AG04450 (cell line): ENCODE data around the gene FLG2. TPM values are rescaled to one million over a fixed set of nuclear protein-coding genes. Genes with fewer than 3 reads are reported as not detected.

ENCODE experiments used
- CTCF ChIA-PET: fragments of 300-600, 350-600 bp; formaldehyde crosslinking; extraction: SDS; loops from one replicate; lab custom pipeline; 2022; ENCODE audit warnings: antibody characterized with exemption, inconsistent platforms; lab: Charles Lee
- POLR2A ChIA-PET: fragments of 350-600 bp; formaldehyde crosslinking; extraction: SDS; loops from one replicate; lab custom pipeline; 2021; ENCODE audit warnings: antibody characterized with exemption, inconsistent platforms; lab: Yijun Ruan, JAX
- DNase-seq: peaks from one replicate; pipeline ENCODE4 v3.0.0-alpha.2; 2011; ENCODE audit warnings: low read depth, low spot score
- H3K27ac ChIP-seq: one replicate; pipeline ENCODE4 v1.5.1; 2012; ENCODE audit warnings: low read depth, low read length, control low read depth
- H3K27me3 ChIP-seq: one replicate; pipeline ENCODE4 v1.6.0; 2012; ENCODE audit warnings: low read length; ENCODE audit not compliant: control insufficient read depth, insufficient read depth
- H3K4me3 ChIP-seq: 2 replicates; pipeline ENCODE4 v1.5.1; 2011; ENCODE audit warnings: mild to moderate bottlenecking, low read depth, low read length, control low read depth
- H3K9me3 ChIP-seq: 2 replicates; pipeline ENCODE4 v1.5.1; 2012; ENCODE audit warnings: low read length; ENCODE audit not compliant: control insufficient read depth, insufficient read depth
- polyA minus RNA-seq: library from RNA; depleted of rRNA, polyadenylated mRNA; stranded (reverse); fragments of >200 nt; gene quantifications from 2 replicates; pipeline ENCODE4 v1.2.3, GENCODE V29; 2011; rRNA and poly(A)+ RNA removed
- polyA plus RNA-seq: library from polyadenylated mRNA; depleted of rRNA; stranded (reverse); fragments of >200 nt; gene quantifications from 2 replicates; pipeline ENCODE4 v1.2.3, GENCODE V29; 2011; rRNA removed
- TF ChIP-seq, protein P1 (sequence below): IDR thresholded peaks from 2 replicates; pipeline ENCODE4 v1.5.1; 2011; ENCODE audit warnings: low read depth, low read length, control low read depth, inconsistent platforms

The FLG2 gene
- not detected in 2 replicates for polyA plus RNA-seq
- not detected in 2 replicates for polyA minus RNA-seq

- Histone ChIP-seq H3K27ac (no peak within 1 kb of the TSS), H3K4me3 (no peak within 1 kb of the TSS), H3K9me3 (peaks cover 3% of the 10 kb centered on the region; the same call in 1 of the 2 replicates), H3K27me3 (no peaks in the 10 kb centered on the region)
- no peak for DNase-seq
- TF ChIP-seq, protein P1, sequence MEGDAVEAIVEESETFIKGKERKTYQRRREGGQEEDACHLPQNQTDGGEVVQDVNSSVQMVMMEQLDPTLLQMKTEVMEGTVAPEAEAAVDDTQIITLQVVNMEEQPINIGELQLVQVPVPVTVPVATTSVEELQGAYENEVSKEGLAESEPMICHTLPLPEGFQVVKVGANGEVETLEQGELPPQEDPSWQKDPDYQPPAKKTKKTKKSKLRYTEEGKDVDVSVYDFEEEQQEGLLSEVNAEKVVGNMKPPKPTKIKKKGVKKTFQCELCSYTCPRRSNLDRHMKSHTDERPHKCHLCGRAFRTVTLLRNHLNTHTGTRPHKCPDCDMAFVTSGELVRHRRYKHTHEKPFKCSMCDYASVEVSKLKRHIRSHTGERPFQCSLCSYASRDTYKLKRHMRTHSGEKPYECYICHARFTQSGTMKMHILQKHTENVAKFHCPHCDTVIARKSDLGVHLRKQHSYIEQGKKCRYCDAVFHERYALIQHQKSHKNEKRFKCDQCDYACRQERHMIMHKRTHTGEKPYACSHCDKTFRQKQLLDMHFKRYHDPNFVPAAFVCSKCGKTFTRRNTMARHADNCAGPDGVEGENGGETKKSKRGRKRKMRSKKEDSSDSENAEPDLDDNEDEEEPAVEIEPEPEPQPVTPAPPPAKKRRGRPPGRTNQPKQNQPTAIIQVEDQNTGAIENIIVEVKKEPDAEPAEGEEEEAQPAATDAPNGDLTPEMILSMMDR: no peak
- POLR2A ChIA-PET: no interaction called here
- CTCF ChIA-PET: no interaction called here
These were observed at the start of gene FLG2 for GRCh38 chr1:152359906-152360305. Gene FLG2 (minus strand): TSS chr1:152360006. CDS start chr1:152358884, 1,122 bp downstream.

DNA sequence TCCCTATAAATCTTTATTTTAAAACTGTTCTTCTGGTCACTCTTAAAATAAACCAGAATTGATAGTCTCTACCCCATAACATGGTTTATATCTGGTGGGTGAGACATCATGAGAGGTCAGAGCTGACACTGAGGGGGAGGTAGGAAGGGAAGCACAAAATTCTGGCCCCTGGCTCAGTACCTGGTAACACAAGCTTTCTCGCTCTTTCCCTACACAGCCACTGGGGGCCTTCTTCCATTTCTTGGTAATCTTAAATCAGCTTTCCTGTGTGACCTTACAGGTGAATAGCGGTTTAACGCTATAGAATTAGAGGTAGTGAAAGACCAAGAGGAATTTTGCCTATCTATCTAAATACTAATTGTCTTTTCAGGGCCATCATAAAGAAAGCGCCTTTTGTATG lies 48.9 kb upstream of the FLG2 start:
- Histone ChIP-seq H3K9me3 (peaks cover 22% of the 10 kb centered on the region), H3K4me3 (no peak overlapping the region), H3K27ac (no peak overlapping the region), H3K27me3 (no peaks in the 10 kb centered on the region)
- no peak for DNase-seq
- TF ChIP-seq, protein P1: no peak
- ChIA-PET CTCF (no interaction called here), POLR2A (no interaction called here)

DNA sequence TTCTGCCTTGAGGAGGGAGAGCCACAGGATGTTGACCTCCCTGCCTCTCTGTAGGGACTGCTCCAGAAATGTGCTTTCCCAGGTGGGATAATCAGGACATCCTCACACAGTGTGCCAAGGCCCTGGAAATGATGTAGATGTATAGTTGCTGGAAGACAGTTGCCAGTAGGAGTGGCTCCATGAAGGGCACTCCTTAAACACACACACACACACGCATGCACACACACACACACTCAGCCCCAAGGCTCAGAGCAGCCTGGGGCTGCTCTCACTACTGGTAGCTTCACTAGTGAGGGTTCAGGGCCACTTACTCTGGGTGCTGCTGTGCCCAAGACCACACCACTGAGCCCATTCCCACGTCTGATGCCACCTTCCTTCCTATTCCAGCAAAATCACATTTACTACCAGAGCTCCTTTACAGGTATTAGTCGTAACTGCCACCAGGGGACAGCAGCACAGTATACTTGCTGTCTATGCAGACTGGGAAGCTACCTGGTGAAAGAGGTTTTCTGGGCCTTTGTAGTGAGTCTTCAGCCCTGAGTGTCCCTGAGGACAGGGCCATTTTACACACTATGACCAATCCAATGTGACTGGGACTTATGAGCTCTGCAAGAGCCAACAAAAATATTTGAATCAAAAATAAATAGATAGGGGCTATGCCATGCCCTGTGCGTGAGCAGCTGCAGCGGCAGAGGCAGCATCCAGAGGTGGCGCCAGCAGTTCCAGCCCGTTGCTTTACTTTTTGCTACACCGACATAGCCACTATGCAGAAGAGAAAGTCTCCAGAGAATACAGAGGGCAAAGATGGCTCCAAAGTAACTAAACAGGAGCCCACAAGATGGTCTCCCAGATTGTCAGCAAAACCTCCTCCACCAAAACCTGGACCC lies 39.2 kb upstream of the FLG2 start:
- peaks cover 3% of the 10 kb centered on the region; the same call in 1 of the 2 replicates for H3K9me3 ChIP-seq
- POLR2A ChIA-PET: no interaction called here
- no peak for DNase-seq
- CTCF ChIA-PET: interaction anchor here (0.9 kb wide), 1 partner anchor 60 kb away, joined by 3 read pairs; no protein-coding TSS in a partner anchor
- H3K27me3 ChIP-seq: no peaks in the 10 kb centered on the region
- H3K4me3 ChIP-seq: no peak overlapping the region
- TF ChIP-seq, protein P1: no peak
- peak overlapping the region; percentile 21 for H3K27ac ChIP-seq

- DNase-seq: no peak
- TF ChIP-seq, protein P1: no peak
- ChIA-PET CTCF (no interaction called here), POLR2A (no interaction called here)
- H3K27ac ChIP-seq: no peak overlapping the region
- no peaks in the 10 kb centered on the region for H3K27me3 ChIP-seq
- peaks cover 3% of the 10 kb centered on the region; the same call in 1 of the 2 replicates for H3K9me3 ChIP-seq
- H3K4me3 ChIP-seq: no peak overlapping the region
These were observed 37.7 kb upstream of the FLG2 start for GRCh38 chr1:152397474-152397873.

GRCh38 chr1:152394151-152394550 lies 34.3 kb upstream of the FLG2 start:
- DNase-seq: no peak
- ChIA-PET CTCF (no interaction called here), POLR2A (no interaction called here)
- Histone ChIP-seq H3K9me3 (peaks cover under 1% of the 10 kb centered on the region; the same call in 1 of the 2 replicates), H3K27me3 (no peaks in the 10 kb centered on the region), H3K4me3 (no peak overlapping the region), H3K27ac (no peak overlapping the region)
- TF ChIP-seq, protein P1: no peak
